K562 (cell line): ENCODE measurements around the gene THSD8. TPM values are rescaled to one million over a fixed set of nuclear protein-coding genes. Genes with fewer than 3 reads are reported as not detected.

Experiments used
- CBX2 ChIP-seq: fragments of 200-600 bp; sonication (generic); IDR thresholded peaks from one replicate; pipeline ENCODE4 v1.6.1; 2012; ENCODE audit warnings: mild to moderate bottlenecking, low read length, inconsistent platforms; ENCODE audit not compliant: insufficient read depth, poor library complexity, severe bottlenecking
- HNRNPL ChIP-seq: fragments of 200-400 bp; formaldehyde crosslinking; IDR thresholded peaks from 2 replicates; pipeline ENCODE4 v1.6.1; 2017; ENCODE audit warnings: low read depth, mild to moderate bottlenecking, low read length
- ZHX1 ChIP-seq: fragments of 150-350 bp; conservative IDR thresholded peaks from 2 replicates; pipeline ENCODE4 v1.6.1; 2014; ENCODE audit warnings: low read length
- ZNF239 ChIP-seq: fragments of 250-450 bp; sonication (Bioruptor Pico); IDR thresholded peaks from 2 replicates; pipeline ENCODE4 v1.4.0; 2020; ENCODE audit warnings: mild to moderate bottlenecking
- ZNF609 ChIP-seq: sonication (generic); formaldehyde crosslinking; IDR thresholded peaks from 2 replicates; pipeline ENCODE4 v1.8.1; 2023; ENCODE audit warnings: missing genetic modification reagents, mild to moderate bottlenecking, borderline replicate concordance
- polyA plus RNA-seq, 8 experiments: library from polyadenylated mRNA; depleted of rRNA in 4 of 8; stranded (reverse) in 5 of 8; unstranded in 3 of 8; fragments of >200 nt; fragmentation: Nextera tagmentation in 2 of 8; fragmentation: Illumina TruSeq in 1 of 8; extraction: Ambion mirVana in 2 of 8; extraction: Trizol in 1 of 8; gene quantifications; 2 replicates each; pipeline versions ENCODE4 v1.2.1 to v1.2.3, GENCODE V29; 2011 to 2014; ENCODE audit warnings: inconsistent platforms in 1 of 8, missing spikeins in 1 of 8
- total RNA-seq, 7 experiments: library from RNA; depleted of rRNA in 6 of 7; stranded (reverse); fragments of >200 nt in 6 of 7; fragmentation: Illumina TruSeq in 2 of 7; extraction: Trizol in 2 of 7; gene quantifications; 2 replicates each; pipeline versions ENCODE4 v1.2.1 to v1.2.3, GENCODE V29; 2011 to 2021; ENCODE audit warnings: low replicate concordance in 1 of 7
- TF ChIP-seq, protein P1 (sequence below): sonication (generic); formaldehyde crosslinking; IDR thresholded peaks from 2 replicates; pipeline ENCODE4 v1.4.0; 2020; ENCODE audit warnings: mild to moderate bottlenecking, missing genetic modification reagents
- TF ChIP-seq, protein P2 (sequence below): fragments of 250-450 bp; sonication (Bioruptor Pico); IDR thresholded peaks from 2 replicates; pipeline ENCODE4 v1.5.0; 2021; ENCODE audit warnings: mild to moderate bottlenecking, borderline replicate concordance

The THSD8 gene
- total and polyA plus RNA-seq, 9 of the 15 experiments (the other 6 are each of a cell fraction or from before 2014, with no cell fraction given): 8.4 to 42.4 (median 19.9) TPM; not detected in 2

DNA sequence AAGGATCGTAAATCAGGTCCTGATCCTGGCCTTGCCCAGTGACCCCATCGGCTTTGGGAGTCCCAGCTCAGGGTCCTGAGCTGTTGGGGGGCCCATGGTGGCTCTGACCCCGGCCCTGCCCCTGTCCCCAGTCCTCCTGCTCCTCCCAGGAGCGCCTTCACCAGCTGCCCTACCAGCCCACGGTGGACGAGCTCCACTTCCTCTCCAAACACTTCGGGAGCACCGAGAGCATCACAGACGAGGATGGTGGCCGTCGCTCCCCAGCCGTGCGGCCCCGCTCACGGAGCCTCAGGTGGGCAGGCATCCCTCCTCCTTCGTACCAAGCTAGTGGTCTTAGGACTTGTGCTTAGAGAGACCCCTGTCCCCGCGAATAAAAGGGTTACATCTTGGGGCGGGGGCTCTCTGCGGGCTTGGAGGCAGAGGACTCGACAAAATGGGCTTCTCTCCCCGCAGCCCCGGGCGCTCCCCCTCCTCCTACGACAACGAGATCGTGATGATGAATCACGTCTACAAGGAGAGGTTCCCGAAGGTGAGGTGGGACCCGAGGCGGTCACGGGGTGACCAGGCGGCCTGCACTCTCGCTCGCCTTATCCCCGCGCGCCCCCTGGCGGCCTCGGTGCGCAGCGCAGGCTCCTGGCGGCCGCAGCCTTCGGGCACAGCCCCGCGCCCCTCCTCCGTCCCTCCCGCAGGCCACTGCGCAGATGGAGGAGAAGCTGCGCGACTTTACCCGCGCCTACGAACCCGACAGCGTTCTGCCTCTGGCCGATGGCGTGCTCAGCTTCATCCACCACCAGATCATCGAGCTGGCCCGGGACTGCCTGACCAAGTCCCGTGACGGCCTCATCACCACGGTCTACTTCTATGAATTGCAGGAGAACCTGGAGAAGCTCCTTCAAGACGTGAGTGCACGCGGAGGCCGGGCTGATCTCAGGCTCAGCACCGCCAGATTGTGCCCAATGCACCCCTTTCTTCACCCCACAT is 45.6 kb downstream of the THSD8 start (continued):
- no peak; the same call in 1 of the 2 replicates for TF ChIP-seq ZHX1
- TF ChIP-seq HNRNPL: no peak
- TF ChIP-seq, protein P1, sequence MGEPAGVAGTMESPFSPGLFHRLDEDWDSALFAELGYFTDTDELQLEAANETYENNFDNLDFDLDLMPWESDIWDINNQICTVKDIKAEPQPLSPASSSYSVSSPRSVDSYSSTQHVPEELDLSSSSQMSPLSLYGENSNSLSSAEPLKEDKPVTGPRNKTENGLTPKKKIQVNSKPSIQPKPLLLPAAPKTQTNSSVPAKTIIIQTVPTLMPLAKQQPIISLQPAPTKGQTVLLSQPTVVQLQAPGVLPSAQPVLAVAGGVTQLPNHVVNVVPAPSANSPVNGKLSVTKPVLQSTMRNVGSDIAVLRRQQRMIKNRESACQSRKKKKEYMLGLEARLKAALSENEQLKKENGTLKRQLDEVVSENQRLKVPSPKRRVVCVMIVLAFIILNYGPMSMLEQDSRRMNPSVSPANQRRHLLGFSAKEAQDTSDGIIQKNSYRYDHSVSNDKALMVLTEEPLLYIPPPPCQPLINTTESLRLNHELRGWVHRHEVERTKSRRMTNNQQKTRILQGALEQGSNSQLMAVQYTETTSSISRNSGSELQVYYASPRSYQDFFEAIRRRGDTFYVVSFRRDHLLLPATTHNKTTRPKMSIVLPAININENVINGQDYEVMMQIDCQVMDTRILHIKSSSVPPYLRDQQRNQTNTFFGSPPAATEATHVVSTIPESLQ: no peak
- no peak for TF ChIP-seq ZNF239 (CRISPR knock-in tag)
- TF ChIP-seq, protein P2, sequence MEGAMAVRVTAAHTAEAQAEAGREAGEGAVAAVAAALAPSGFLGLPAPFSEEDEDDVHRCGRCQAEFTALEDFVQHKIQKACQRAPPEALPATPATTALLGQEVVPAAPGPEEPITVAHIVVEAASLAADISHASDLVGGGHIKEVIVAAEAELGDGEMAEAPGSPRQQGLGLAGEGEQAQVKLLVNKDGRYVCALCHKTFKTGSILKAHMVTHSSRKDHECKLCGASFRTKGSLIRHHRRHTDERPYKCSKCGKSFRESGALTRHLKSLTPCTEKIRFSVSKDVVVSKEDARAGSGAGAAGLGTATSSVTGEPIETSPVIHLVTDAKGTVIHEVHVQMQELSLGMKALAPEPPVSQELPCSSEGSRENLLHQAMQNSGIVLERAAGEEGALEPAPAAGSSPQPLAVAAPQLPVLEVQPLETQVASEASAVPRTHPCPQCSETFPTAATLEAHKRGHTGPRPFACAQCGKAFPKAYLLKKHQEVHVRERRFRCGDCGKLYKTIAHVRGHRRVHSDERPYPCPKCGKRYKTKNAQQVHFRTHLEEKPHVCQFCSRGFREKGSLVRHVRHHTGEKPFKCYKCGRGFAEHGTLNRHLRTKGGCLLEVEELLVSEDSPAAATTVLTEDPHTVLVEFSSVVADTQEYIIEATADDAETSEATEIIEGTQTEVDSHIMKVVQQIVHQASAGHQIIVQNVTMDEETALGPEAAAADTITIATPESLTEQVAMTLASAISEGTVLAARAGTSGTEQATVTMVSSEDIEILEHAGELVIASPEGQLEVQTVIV (CRISPR knock-in tag): no peak
- no peak for TF ChIP-seq CBX2
- no peak for TF ChIP-seq ZNF609
